Stimulated activated CD4-positive, alpha-beta T cell treated with anti-CD3 and anti-CD28 coated beads, Interleukin-12 subunit alpha, Interleukin-12 subunit beta, amount 100 ng/mL, for 48 hours (primary cell): ENCODE measurements around the gene MACROD2.

Source experiments
- DNase-seq, 3 donors: peaks; one replicate each; pipeline ENCODE4 v3.0.0-alpha.2; 2020; ENCODE audit warnings: low read depth in 2 of 3, low spot score in 1 of 3

Gene MACROD2

DNA sequence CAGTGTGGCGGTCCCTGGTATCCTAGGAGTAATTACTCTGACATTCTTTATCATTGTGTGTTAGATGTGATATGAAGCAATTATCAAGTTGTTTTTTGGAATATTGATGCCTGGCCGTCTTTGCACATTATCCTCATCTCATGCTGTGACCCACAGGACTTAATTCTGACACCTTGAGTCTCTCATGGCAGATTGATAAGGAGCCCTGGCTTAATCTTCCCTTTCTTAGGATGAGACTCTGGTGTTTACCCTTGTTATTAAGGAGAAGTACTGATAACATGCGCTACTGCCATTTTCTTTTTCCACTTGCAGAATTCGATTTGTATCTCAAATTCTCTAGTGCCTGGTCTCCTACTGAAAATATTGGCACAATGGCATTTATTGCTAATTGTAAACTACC, 1597.8 kb downstream of the MACROD2 start:
- no peak for DNase-seq

- no peak for DNase-seq
Observed at GRCh38 chr20:15594158-15594695, 1598.9 kb downstream of the MACROD2 start.

DNA sequence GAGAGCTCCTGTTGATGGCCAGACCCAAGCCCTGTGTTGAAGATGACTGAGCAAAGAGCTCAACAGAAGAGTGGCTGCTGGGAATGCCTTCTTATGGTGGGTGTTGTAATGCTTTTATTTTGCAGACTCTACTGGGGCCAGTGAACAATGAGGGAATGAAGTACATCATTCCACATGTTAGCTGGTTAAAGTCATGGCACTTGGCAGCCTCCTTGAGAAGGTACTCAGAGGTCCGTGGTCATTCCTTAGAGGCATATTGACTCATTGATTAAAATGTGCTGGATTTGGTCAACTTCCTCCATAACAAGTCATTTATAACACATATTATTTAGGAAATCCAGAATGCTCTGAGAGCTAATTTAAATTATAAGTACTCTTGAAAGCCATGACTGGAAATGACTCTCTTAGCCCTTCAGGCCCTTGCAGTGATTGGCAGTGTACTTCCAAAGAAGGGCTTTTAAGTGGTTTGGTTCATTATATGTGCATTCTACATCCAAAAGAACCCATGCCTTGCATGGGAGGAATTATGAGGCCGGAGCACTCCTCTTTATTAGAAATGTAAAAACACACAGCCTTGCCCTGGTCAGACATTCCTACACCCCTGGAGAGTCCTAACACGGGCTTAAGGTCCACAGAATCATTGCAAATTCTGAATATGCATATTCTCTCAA, 1601.0 kb downstream of the MACROD2 start:
- no peak for DNase-seq

DNA sequence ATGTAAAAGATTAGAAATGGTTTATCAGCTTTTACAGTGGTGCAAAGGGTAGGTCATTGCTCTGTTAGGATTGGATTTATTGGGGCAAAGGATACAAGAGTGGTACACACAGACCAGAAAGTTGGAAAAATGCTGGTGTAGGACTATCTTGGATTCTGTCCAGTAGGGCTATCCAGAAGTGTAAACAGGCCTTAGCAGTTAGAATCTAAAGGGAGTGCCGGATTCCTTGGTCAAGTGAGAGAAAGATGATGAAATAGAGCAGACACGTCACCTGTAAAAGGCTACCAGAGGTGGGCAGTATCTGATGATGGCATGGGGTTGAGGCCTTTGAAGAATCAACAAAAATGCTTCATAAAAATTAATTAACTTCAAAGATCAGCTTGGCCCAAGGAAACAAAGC, 1602.0 kb downstream of the MACROD2 start:
- no peak for DNase-seq

- DNase-seq, result no peak
Observed at GRCh38 chr20:15599961-15600360, 1604.6 kb downstream of the MACROD2 start.

DNA sequence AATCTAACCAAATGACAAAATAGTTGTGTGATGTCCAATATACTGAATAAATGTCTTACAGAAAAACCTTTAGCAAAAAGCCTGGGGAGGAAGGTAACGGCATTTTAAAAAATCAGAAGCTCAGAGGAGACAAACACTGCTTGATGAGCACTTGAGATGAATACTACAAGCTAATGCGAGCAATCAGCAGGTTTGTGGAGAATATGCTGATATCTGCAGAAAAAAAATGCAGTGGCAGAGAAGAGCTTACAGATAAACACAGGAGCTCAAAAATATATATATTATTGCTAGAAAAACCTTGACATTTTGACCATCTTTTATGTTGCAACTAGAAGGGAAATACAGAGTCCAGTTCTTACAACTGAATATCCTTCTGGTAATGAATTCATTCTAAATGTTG, 1605.2 kb downstream of the MACROD2 start:
- no peak for DNase-seq

GRCh38 chr20:15603506-15603905, 1608.2 kb downstream of the MACROD2 start:
- no peak for DNase-seq

DNA sequence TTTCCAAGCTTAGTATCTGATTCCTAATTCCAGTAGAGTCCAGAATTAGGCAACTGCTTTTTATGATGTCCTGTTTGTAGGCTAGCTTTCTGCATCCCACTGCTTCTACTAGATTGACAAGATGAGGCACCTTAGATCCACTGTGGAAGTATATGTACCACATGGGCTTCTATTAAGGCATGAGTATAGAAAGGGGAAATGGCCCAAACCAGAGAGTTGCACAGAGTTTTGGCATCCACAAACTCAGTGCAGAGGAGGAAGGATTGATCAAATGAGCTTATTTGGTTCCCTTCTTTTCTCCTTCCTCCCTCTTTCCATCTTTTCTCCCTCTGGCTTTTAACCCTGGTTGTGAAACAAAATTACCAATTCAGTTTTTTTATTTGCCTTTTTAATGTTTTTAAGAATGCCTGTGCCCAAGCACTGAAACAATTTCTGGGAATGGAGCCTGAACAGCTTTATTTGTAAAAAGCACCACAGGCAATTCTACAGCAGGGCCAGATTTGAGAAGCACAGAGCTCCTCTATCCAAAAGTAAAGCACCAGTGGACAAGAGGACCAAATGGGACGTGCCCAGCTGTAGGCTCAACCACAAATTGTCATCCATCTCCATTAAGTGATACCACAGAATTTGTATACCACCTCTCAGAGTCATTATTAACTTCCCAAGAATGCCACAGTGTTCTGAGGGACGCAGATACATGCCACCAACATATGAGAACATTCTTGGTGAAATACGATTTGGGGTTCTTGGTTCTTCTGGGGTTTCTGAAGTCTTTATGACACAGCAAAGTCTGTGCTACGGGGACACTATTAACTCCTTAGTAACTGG, 1608.9 kb downstream of the MACROD2 start:
- DNase-seq, result no peak

GRCh38 chr20:15609921-15610320, 1614.6 kb downstream of the MACROD2 start:
- no peak for DNase-seq

DNA sequence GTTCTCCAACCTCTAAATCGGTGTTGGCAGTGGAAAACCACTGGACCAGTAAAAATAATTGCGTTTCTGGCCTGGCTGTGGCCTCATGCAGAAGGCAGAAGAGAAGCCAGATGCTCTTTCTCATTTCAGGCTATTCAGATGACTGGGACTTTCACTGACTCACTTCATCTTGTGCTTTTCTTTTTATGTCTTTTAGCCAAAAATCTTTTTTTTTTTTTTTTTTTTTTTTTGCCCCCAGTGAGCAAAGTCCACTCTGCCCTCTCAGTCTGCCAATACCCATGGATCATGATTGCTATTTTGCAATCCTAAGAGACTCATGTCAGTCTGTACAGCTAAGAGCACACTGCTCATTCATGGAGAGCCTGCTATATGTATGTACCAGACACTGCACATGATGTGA, 1615.5 kb downstream of the MACROD2 start:
- DNase-seq, result no peak

GRCh38 chr20:15611541-15611940, 1616.2 kb downstream of the MACROD2 start:
- no peak for DNase-seq

DNA sequence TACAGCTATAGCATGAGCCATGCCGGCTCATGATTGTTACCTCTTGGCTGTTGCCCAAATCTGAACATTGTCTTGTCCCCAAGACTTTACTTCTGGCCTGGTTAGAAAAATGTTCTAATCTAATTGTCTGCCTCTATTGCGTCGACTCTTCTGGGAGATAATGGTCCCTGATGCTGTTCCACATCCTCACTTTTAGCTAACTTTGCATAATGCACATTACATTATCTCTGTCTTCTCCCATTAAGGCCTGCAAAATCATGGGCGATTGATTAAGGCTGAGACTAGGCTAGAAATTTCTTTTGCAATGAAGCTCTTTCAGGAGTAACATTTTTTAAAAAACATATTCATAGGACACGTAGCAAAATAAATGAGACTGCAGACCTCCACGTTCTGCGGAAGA, 1616.9 kb downstream of the MACROD2 start:
- no peak for DNase-seq

GRCh38 chr20:15612769-15613168, 1617.5 kb downstream of the MACROD2 start:
- no peak for DNase-seq

- no peak for DNase-seq
Observed at GRCh38 chr20:15613530-15613929, 1618.2 kb downstream of the MACROD2 start.

DNA sequence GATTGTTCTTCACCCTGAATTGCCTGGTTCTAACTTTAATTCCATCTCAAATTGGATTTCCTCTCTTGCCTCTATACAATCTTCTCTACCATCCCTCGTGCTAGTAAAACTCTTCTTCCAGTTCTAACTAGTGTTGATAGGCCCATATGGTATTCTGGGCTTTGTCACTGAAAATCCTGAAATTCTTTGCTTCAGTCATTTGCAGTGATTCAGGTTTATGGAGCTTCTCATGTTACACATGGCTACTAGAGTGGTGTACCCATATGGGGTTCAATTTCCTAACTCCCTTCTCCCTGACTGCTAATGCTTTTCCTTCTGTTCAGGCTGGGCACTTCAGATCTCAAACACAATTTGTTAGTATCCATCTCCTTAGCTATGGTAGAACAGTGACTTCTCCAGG, 1621.3 kb downstream of the MACROD2 start:
- DNase-seq, result no peak

DNA sequence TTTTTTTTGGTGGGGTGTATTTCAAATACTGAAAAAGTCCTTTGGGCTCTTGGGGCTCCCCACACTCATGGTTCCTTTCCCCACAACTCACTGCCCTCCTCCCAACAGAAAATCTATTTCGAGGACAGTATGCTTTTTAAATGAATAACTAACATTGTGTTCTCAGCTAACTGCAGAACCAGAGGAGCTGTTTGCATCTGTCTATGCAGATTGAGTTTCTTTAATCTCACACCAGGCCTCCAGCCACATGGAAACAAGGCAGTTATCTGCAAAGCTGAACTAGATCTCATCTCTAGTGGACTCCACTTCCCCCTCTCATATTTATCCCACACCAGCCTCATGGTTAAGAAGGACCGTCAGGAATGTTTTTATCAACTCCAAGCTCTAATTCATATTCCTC, 1622.8 kb downstream of the MACROD2 start:
- no peak for DNase-seq

- DNase-seq, result no peak
Observed at GRCh38 chr20:15618912-15619311, 1623.6 kb downstream of the MACROD2 start.

GRCh38 chr20:15619341-15619740, 1624.0 kb downstream of the MACROD2 start:
- no peak for DNase-seq

DNA sequence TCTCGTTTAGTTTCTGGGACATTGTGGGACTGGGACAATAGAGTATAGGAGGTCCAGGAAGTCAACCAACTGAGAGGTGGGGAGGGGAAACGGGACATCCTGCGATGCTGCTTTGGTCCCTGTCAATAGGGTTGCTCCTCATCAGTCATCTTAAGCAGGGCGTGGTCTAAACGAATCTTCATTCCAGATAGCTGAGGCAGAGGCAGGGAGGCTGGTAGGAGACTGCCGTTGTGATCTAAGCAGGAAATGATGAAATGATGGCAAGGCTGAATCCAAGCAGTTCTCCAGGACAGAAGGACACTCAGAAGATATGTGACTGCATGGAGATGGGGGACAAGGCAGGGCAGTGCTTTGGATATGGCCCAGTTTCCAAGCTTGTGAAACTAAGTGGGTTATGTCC, 1624.5 kb downstream of the MACROD2 start:
- DNase-seq, result no peak

DNA sequence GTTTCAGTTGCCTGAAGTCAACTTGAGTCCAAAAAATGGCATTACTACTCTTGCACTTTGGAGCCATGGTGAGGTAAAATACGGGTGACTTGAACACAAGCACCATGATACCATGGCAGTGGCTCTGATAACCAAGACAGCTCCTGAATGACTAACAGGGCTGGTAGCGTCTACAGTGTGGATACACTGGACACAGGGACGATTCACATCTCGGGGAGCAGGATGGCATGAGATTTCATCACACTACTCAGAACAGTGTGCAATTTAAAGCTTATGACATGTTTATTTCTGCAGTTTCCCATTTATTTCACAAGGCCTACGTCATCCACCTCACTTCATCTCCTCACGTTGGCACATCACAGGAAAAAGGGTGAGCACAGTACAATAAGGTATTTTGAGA, 1627.1 kb downstream of the MACROD2 start:
- DNase-seq, result no peak

DNA sequence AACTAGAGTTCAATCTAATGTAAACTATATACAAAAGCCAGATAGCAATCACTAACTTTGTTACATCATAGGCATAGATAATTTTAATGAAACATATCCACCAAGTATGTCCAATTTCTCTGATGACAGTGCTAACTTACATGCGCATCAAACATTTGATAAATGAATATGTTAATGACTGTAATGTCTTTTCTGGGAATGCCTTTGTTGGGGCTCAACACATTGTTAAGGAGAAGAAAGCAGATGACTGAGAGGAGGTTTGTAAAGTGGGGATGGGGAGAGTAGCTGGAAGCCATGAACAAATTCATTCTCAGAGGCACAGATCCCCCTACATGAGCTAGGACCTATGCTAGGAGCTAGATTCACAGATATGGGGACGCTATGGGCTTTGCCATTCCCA, 1627.9 kb downstream of the MACROD2 start:
- DNase-seq, result no peak

- no peak for DNase-seq
Observed at GRCh38 chr20:15625981-15626380, 1630.7 kb downstream of the MACROD2 start.
